Fibroblast of skin of scalp (primary cell): ENCODE data around the gene FMNL1.

Experiments used
- DNase-seq: peaks from one replicate; pipeline ENCODE4 v3.0.0-alpha.2; 2013

FMNL1 gene

DNA sequence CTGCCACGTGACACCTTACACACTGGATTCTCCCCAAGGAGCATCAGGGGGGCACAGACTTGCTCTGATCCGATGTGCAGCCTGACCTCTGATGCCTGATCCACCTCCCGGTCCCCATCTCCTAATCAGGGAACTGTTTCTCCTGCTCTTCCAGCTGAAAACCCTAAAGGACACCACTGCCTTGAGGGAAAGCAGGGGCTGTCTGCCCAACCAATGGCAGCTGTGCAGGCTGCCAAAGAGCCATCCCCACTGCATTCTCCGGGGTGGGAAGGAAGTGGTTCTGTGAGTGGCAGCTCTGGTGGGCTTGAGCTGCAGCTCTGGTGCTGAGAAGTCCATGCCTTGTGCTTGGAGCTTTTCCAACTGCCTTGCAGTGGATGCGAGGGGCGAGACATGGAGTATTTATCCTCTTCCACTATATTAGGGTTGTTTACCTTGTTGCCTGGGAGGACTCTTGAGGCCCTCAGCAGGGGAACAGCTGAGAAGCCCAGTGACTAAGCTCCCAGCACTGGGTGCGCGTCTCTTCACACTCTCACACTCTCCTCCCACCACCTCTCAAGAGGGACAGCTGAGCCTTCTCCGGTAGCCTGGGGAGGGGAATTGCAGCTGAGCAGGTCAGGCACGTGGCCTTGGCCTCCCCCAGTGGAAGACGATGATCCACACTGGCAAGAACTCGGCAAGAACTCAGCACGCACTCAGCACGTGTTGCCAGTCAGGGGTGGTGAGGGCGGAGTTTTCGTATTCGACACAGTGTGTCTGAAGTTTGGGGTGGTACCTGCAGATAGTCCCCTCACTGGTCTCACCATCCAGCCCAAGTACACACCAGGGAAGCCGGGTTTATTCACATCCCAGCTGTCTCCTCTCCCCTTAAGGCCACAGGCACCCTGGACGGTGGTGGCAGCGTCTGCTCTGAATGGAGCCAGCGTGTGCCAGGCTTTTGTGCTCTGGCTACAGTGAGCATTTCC, 61.3 kb downstream of the FMNL1 start:
- peak; percentile 65 for DNase-seq

DNA sequence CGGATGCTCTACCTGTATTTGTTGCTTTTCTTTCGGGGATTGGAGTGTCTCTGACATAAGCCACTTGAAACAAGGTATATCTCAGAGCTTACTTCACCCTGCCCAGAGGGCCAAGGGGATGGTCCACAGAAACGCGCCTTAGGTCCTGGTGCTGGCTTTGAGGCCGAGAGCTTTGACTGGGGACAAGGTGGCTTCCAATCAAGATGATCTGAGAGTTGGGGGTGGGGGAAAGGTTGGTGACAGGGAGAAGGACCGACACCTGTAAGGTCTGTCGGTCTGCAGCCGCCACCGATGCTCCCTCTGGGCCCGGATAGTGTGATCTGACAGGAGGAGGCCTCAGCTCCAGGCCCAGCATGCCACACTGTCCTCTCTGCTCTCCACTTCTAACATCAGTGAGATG, 62.0 kb downstream of the FMNL1 start:
- no peak for DNase-seq

DNA sequence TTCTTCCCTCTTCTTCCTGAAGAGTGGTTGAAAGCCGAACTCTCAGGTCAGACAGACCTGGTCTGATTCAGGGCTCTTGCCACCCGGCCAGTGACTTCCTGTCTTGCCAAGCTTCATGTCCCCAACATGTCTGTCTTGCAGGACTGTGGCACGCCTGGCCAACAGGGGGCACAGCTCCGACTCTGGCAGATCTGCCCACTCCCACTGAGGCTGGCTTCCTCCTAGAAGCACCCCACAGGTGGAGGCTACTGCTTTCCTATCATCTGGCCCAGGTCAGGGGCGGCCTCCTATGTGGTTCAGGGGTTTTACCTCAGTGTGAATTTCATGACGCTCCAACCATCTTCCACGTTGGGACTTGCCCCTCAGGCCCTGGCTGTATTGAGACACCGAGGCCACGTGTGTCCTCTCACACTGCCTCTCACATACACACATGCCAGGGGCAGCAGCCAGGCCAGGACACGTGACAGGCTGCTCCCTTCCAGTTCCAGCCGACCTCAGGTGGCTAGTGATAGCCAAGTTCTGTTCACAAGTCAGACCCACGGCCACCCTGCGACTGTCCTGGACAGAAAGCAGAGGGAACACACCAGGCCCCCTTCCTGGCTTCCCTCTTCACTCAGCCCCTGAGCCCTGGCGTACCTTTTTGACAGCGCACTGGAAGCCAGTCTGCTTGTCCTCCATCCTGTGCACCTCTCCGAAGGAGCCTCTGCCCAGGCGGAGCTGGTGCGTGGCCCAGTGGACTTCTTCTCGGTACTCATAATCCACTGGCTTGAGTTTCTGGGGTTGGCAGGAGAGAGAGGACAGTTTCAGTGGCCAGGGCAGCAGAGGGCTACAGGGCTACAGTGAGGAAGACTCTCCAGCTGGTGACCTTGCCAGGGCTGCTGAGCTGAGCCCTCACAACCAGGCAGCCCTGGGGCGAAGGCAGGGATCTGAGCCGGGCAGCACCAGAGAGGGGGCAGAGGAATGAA, 62.8 kb downstream of the FMNL1 start:
- no peak for DNase-seq

DNA sequence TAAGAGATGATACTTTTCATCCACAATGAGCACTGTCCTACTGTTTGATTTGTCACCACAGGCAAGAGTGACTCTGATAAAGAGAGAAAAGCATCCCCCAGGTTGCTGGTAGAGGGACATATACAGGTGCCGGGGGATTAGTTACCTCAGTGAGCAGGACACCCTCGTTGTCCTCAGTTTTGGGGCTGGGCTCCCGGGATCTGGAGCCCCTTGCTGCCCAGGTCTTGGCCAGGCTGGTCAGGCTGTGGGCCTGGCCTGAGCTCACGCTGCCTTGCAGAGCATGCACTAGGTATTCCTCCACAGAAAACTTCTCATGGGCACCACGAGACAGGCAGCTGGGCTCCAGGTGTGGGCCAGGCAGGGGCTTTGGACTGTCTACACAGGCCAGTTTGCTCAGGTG, 64.6 kb downstream of the FMNL1 start:
- no peak for DNase-seq

GRCh38 chr17:45287526-45288500, 66.1 kb downstream of the FMNL1 start:
- no peak for DNase-seq

DNA sequence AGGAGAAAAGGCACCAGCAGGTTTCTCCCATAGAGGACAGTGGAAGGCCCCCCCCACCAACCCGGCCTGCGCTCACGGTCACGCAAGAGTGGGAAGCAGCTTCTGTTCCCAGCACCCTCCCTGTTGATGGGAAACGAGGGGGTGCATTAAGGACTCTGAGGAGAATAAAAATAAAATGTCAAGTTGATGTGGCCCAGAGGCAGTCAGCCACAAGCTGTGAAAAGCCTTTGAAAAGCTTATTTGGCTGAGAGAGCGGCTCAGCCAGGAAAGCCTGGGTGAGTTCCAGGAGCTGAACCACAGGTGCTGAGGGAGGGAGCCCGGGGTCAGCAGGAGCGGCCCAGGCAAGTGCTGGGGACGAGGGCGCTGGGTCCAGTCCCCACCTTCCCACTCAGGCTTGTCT, 67.1 kb downstream of the FMNL1 start:
- DNase-seq = no peak

- no peak for DNase-seq
Observed at GRCh38 chr17:45289301-45290268, 67.9 kb downstream of the FMNL1 start.

DNA sequence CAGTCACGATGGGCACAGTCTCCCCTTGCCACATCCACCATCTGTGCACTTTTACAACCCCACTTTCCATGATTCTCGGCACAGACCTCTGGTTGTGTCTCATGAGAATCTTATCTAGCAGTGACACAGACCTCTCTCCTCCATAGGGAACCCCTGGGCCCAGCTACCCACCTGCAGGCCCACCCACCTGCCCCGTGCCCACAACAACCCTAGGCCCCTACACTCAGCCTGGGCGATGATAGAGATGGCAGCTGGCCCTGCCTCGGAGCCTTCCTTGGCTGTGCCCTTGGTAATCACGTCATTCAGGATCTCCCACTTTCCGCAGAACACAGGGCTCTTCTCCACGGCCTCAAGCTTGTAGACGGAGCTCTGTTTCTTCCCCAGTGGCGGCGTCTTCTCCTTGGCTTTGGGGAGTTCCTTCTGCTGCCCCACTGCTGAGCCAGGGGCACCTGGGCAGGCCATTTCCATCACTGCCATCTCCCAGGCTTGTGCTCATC, 68.6 kb downstream of the FMNL1 start:
- DNase-seq = no peak

DNA sequence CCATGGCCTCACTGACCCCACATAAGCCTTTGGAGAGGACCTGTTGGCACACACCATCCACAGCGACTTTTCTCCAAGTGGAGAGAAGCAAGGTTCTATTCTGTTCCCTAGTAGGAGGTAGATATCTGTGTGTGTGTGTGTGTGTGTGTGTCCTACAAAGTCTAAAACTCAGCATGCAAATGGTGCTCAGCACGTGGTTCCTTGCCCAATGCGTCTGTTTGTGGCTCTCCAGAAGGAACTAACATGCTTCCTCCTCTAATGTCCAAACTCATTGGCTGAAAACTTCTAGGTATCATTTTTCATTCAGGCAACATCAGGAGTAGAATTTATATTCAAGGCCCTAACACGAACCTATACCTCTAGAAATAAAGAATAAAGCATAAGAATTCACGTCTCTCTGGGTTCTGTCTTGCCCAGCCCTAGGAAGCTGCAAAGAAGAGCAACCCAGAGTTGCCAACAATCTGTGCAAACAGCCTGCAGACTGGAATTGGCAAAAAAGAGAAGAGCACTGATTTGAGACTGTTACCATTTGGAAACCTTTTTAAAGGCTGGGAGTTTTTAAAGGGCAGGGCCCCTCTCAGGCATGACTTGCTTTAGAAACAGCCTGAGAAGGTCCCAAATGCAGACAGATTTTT, 69.6 kb downstream of the FMNL1 start:
- no peak for DNase-seq

GRCh38 chr17:45292696-45293412, 71.2 kb downstream of the FMNL1 start:
- DNase-seq = no peak

GRCh38 chr17:45293413-45294211, 71.9 kb downstream of the FMNL1 start:
- peak; percentile 87 for DNase-seq

DNA sequence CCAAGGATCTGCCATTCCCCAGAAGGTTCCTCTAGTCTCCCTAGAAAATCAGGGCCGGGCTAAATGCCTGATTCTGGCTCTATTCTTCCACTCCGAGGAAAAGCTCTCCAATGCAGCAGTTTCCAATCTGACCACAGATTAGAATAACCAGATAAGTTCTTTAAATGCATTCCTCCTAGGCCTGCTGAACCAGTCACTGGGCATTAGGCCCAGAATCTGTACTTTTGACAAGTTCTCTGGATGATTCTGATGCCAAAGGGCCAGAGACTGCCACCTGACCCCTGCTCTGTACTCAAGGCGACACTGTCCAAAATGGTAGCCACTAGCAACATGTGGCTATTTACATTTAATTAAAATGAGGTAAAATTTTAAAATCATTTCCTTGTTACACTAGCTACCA, 72.8 kb downstream of the FMNL1 start:
- peak; percentile 78 for DNase-seq

DNA sequence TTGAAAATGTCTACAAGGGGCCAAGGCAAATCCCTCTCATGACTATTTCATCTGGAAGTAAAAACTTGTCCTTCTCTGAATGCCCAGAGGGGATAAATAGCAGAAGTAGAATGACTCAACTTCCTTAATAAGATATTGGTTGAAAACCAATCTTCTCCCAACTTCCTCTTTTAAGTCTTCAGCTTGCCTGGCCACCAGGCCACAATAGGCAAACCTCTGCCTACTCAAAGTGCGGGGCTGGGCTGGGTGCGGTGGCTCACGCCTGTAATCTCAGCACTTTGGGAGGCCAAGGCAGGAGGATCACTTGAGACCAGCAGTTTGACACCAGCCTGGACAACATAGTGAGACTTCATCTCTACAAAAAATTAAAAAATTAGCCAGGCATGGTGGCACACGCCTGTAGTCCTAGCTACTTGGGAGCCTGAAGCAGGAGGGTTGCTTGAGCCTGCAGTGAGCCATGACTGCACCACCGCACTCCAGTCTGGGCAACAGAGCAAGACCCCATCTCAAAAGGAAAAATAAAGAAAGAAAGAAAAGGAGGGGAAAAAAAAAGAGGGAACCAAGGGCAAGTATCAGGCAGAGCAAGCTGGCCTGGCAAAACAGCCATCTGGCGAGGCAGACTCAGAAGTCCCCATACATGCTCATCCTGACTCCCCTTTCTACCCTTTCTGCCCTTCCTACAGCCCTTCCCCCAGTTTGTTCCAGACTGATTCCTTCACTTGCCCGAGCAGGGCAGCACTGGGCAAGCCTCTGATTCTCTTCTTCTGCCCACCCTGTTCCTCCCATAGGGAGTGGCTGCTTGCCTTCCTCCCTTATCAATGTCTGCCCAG, 74.5 kb downstream of the FMNL1 start:
- DNase-seq = peak; percentile 55

GRCh38 chr17:45296833-45297124, 75.1 kb downstream of the FMNL1 start:
- DNase-seq = no peak
